Measurements from ENCODE around the gene CLIP2. TPM values are rescaled to one million over a fixed set of nuclear protein-coding genes. Genes with fewer than 3 reads are reported as not detected.

CLIP2 gene
- total RNA-seq, 1 experiment from 2014 or later, result 21.6 TPM

DNA sequence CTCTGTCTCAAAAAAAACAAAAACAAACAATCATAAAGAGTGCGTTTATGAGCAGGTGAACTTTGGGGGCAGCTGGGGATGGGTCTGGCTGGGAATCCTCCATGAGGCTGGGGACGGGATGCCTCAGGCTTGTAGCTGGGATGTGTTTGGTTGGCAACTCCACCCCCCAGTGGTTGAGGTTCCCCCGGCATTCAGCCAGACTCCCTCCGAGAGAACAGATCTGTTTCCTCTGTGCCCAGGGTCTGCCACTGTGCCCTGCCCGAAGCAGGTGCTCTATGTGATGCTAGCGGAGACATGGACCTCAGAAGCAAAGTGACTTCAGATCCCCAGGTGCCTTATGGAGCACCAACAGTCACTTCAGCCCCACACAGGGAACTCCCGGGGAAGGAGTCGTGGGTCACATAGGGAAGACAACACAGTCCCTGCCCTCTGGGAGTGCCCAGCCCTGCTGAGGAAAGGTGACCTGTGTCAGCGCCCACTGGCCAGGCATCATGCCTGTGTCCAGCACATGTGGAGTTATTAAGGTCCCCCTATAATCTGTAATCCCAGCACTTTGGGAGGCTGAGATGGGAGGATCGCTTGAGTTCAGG lies 135.2 kb downstream of the CLIP2 start:
- H3K27ac ChIP-seq (ENCODE audit: insufficient read length, low read depth, low read length), result no peak overlapping the region
- H2AFZ ChIP-seq (ENCODE audit: low read length), result no peak overlapping the region
- no CpG with 5 or more reads among the region's 10 CpGs for WGBS (ENCODE audit: extremely low coverage, insufficient read length, low lambda C conversion rate)

More for the DNA sequence above, 135.2 kb downstream of the CLIP2 start:
- TF ChIP-seq, protein P1, sequence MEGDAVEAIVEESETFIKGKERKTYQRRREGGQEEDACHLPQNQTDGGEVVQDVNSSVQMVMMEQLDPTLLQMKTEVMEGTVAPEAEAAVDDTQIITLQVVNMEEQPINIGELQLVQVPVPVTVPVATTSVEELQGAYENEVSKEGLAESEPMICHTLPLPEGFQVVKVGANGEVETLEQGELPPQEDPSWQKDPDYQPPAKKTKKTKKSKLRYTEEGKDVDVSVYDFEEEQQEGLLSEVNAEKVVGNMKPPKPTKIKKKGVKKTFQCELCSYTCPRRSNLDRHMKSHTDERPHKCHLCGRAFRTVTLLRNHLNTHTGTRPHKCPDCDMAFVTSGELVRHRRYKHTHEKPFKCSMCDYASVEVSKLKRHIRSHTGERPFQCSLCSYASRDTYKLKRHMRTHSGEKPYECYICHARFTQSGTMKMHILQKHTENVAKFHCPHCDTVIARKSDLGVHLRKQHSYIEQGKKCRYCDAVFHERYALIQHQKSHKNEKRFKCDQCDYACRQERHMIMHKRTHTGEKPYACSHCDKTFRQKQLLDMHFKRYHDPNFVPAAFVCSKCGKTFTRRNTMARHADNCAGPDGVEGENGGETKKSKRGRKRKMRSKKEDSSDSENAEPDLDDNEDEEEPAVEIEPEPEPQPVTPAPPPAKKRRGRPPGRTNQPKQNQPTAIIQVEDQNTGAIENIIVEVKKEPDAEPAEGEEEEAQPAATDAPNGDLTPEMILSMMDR (conservative IDR thresholded peaks at IDR 0.05), result no peak
- no peaks in the 10 kb centered on the region for H3K36me3 Mint-ChIP-seq (ENCODE audit: insufficient read depth in 1 of 3, low read depth in 3 of 3)
- no peaks in the 10 kb centered on the region for H3K27me3 Mint-ChIP-seq (ENCODE audit: low read depth)
- H3T11ph ChIP-seq (ENCODE audit: low read length), result no peak overlapping the region
- H3K27me3 ChIP-seq (ENCODE audit: insufficient read depth, low read length), result no peaks in the 10 kb centered on the region
- no peaks in the 10 kb centered on the region for H3K9me3 ChIP-seq (ENCODE audit: control insufficient read depth, low read depth, low read length)
- H3K4me2 ChIP-seq (ENCODE audit: insufficient read depth, insufficient read length, low read length), result no peak overlapping the region
- H3K18ac ChIP-seq (ENCODE audit: insufficient read length, low read depth, low read length), result no peak overlapping the region
- H4K20me1 ChIP-seq (ENCODE audit: control insufficient read depth, insufficient read depth, insufficient read length), result no peaks in the 10 kb centered on the region
- H2AK5ac ChIP-seq (ENCODE audit: insufficient read length, low read length), result no peak overlapping the region
- H2BK12ac ChIP-seq (ENCODE audit: insufficient read length, low read depth, low read length), result no peak overlapping the region
- H3K79me2 ChIP-seq (ENCODE audit: insufficient read depth, low read length), result no peaks in the 10 kb centered on the region
- no peak overlapping the region for H2BK120ac ChIP-seq (ENCODE audit: low read depth, low read length, poor library complexity, severe bottlenecking)
- H3K56ac ChIP-seq (ENCODE audit: insufficient read length, low read depth, low read length), result no peak overlapping the region
- H3K9me3 Mint-ChIP-seq, result no peaks in the 10 kb centered on the region; a peak in 2 of 5 replicates
- no peak for DNase-seq
- H4K8ac ChIP-seq (replicated peaks; ENCODE audit: insufficient read length, low read depth, low read length), result no peak overlapping the region
- no peak overlapping the region for H2BK5ac ChIP-seq (ENCODE audit: insufficient read length, low read length)
- no peak overlapping the region for H3K14ac ChIP-seq (ENCODE audit: insufficient read depth, low read length)
- H4K5ac ChIP-seq (ENCODE audit: insufficient read length, low read depth, low read length), result no peak overlapping the region
- no peak overlapping the region for H3K27ac Mint-ChIP-seq
- no peaks in the 10 kb centered on the region for H3K79me1 ChIP-seq (ENCODE audit: insufficient read depth, low read depth, low read length, poor library complexity, severe bottlenecking)
- no peak overlapping the region for H3K4me3 Mint-ChIP-seq
- no peak overlapping the region for H2BK20ac ChIP-seq (ENCODE audit: low read depth, low read length, poor library complexity, severe bottlenecking)
- H3K4me1 ChIP-seq (ENCODE audit: insufficient read depth, low read length), result no peaks in the 10 kb centered on the region; the same call in 1 of the 2 replicates
- no peak overlapping the region for H2BK15ac ChIP-seq (ENCODE audit: low read depth, low read length)
- no peak overlapping the region for H3K9ac ChIP-seq (ENCODE audit: extremely low read depth, insufficient read length, low read length)
- no peaks in the 10 kb centered on the region for H3K23me2 ChIP-seq (ENCODE audit: insufficient read length, low read depth, low read length, poor library complexity, severe bottlenecking)
- no peak overlapping the region for H4K91ac ChIP-seq (ENCODE audit: insufficient read length, low read depth, low read length)
- H3K4ac ChIP-seq (ENCODE audit: low read depth, low read length), result no peak overlapping the region
- no peak overlapping the region for H3K23ac ChIP-seq (ENCODE audit: insufficient read length, low read depth, low read length)
- H3K4me1 Mint-ChIP-seq, result peaks cover 7 to 8% of the 10 kb centered on the region in 2 experiments

Data from H9 (cell line).